ENCODE results near the gene OSBPL2. TPM values are rescaled to one million over a fixed set of nuclear protein-coding genes. Genes with fewer than 3 reads are reported as not detected.

Gene OSBPL2
- total and polyA plus RNA-seq, 2 experiments from 2014 or later: 22.2 to 27.9 TPM

DNA sequence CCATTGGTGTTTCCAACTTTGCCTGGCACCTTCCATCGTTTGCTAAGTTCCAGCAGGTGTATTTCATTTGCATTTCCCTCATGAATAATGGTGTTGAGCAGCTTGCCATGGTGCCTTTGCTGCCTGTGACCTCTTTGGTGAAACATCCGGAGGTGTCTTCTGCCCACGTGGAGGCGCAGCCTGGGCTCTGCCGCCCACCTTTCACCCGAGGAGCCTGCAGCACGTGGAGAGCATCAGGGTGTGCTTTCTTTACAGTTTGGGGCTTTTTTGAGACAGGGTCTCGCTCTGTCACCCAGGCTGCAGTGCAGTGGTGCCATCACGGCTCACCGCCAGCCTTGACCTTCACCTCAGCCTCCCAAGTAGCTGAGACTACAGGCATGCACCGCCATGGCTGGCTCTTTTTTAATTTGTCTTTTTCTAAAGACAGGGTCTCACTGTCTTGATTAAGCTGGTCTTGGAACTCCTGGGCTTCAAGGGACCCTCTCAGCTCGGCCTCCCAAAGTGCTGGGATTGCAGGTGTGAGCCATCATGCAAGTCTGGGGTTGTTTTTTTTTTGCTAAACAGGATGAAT is 61.4 kb downstream of the OSBPL2 start:
- Histone ChIP-seq H3K9me2 (ENCODE audit: insufficient read depth) (no peaks in the 10 kb centered on the region), H3K27ac (no peak overlapping the region), H3F3A (ENCODE audit: insufficient read depth) (no peaks in the 10 kb centered on the region), H2AFZ (no peak overlapping the region), H3K9me3 (ENCODE audit: low read depth) (no peaks in the 10 kb centered on the region), H3K27me3 (replicated peaks; ENCODE audit: insufficient read depth) (no peaks in the 10 kb centered on the region), H3K4me1 (ENCODE audit: insufficient read depth) (peaks cover 7% of the 10 kb centered on the region; the same call in 1 of the 2 replicates), H3K4me3 (no peak overlapping the region), H3K79me2 (ENCODE audit: insufficient read depth) (peaks cover 18% of the 10 kb centered on the region), H3K4me2 (ENCODE audit: unreplicated experiment) (no peak overlapping the region), H4K20me1 (ENCODE audit: insufficient read depth) (no peaks in the 10 kb centered on the region; the same call in 1 of the 2 replicates), H3K36me3 (ENCODE audit: low read depth) (0 out of 2 replicates have a peak, but pooled peaks cover 7% of the 10 kb centered on the region), H3K9ac (no peak overlapping the region)
- in situ Hi-C loops (cut with MboI): no loop called here
- TF ChIP-seq EZH2phosphoT487 (IDR thresholded peaks at IDR 0.05; ENCODE audit: insufficient read depth, low read depth): no peak
- no peak for TF ChIP-seq EZH2 (IDR thresholded peaks at IDR 0.05; ENCODE audit: insufficient read depth, poor library complexity, severe bottlenecking)
- no peak for DNase-seq
- WGBS, 2 experiments (ENCODE audit: low coverage in 1 of 2, low lambda C conversion rate in 2 of 2, missing lambda C conversion rate in 2 of 2): 68 to 76% methylated on average over 12 of the region's 12 CpGs

DNA sequence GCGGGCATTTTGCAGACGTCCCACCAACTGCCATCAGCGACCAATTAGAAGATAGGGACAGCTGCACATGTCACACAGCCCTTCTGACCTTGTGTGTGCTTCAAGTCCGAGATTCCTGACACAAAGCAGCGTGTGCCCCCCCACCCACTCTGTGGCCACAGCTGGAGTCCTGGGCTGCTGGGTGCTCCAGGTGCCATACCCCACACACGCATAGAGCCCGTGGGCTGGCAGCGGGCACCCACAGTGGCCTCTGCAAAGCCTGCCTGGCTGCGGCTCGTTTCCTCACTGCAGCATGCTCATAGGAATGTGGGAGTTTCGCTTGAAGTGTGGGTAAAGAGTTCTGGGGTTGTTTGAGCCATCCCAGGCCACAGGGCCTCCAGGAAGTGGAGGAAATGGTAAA is 62.0 kb downstream of the OSBPL2 start:
- TF ChIP-seq EZH2phosphoT487 (IDR thresholded peaks at IDR 0.05; ENCODE audit: insufficient read depth, low read depth) (no peak), EZH2 (IDR thresholded peaks at IDR 0.05; ENCODE audit: insufficient read depth, poor library complexity, severe bottlenecking) (no peak)
- Histone ChIP-seq H3K9me2 (ENCODE audit: insufficient read depth) (no peaks in the 10 kb centered on the region), H4K20me1 (ENCODE audit: insufficient read depth) (peaks cover 5% of the 10 kb centered on the region; the same call in 1 of the 2 replicates), H2AFZ (no peak overlapping the region), H3K36me3 (ENCODE audit: low read depth) (0 out of 2 replicates have a peak, but pooled peaks cover 5% of the 10 kb centered on the region), H3F3A (ENCODE audit: insufficient read depth) (no peaks in the 10 kb centered on the region), H3K79me2 (ENCODE audit: insufficient read depth) (peaks cover 24% of the 10 kb centered on the region), H3K4me3 (no peak overlapping the region), H3K9ac (no peak overlapping the region), H3K9me3 (ENCODE audit: low read depth) (no peaks in the 10 kb centered on the region), H3K27ac (no peak overlapping the region), H3K4me1 (ENCODE audit: insufficient read depth) (peaks cover 13% of the 10 kb centered on the region), H3K4me2 (ENCODE audit: unreplicated experiment) (no peak overlapping the region), H3K27me3 (replicated peaks; ENCODE audit: insufficient read depth) (no peaks in the 10 kb centered on the region)
- DNase-seq: no peak
- in situ Hi-C loops (cut with MboI): no loop called here
- 92 to 93% methylated on average over 11 of the region's 11 CpGs for WGBS, 2 experiments (ENCODE audit: low coverage in 1 of 2, low lambda C conversion rate in 2 of 2, missing lambda C conversion rate in 2 of 2)

DNA sequence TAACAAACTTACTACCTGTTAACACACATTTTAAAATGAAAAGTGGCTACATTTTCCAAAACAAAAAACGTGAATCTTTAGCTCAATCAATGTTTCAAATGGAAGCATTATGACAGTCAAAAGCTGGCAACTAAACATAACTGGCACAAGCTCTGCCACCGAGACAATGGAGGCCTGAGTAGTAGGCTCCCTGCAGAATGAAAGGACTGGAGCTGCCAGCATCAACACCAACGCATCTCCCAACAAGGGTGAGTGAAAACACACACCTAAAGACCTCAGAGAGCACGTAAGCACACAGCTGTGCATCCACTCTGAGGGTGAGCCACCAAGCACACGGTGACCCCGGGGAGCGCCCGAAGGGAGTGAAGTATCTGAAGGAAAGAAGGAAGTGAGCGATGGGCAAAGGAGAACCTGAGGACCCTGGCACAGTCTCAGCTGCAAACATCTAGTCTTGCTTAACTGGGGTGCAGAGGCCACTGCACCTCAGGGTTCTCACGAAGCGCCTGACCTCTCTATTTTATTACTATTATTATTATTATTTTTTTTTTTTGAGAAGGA is 62.9 kb downstream of the OSBPL2 start:
- Histone ChIP-seq H3F3A (ENCODE audit: insufficient read depth) (no peaks in the 10 kb centered on the region), H3K9ac (no peak overlapping the region), H2AFZ (no peak overlapping the region), H3K27me3 (replicated peaks; ENCODE audit: insufficient read depth) (no peaks in the 10 kb centered on the region), H4K20me1 (ENCODE audit: insufficient read depth) (peaks cover 6% of the 10 kb centered on the region; the same call in 1 of the 2 replicates), H3K4me1 (ENCODE audit: insufficient read depth) (peaks cover 14% of the 10 kb centered on the region), H3K4me3 (no peak overlapping the region), H3K27ac (no peak overlapping the region), H3K36me3 (ENCODE audit: low read depth) (no peaks in the 10 kb centered on the region), H3K4me2 (ENCODE audit: unreplicated experiment) (no peak overlapping the region), H3K79me2 (ENCODE audit: insufficient read depth) (peaks cover 32% of the 10 kb centered on the region), H3K9me2 (ENCODE audit: insufficient read depth) (no peaks in the 10 kb centered on the region), H3K9me3 (ENCODE audit: low read depth) (no peaks in the 10 kb centered on the region)
- WGBS, 2 experiments (ENCODE audit: low coverage in 1 of 2, low lambda C conversion rate in 2 of 2, missing lambda C conversion rate in 2 of 2): 73 to 78% methylated on average over 11 of the region's 11 CpGs
- in situ Hi-C loops (cut with MboI): no loop called here
- DNase-seq: no peak
- TF ChIP-seq EZH2phosphoT487 (IDR thresholded peaks at IDR 0.05; ENCODE audit: insufficient read depth, low read depth) (no peak), EZH2 (IDR thresholded peaks at IDR 0.05; ENCODE audit: insufficient read depth, poor library complexity, severe bottlenecking) (no peak)

DNA sequence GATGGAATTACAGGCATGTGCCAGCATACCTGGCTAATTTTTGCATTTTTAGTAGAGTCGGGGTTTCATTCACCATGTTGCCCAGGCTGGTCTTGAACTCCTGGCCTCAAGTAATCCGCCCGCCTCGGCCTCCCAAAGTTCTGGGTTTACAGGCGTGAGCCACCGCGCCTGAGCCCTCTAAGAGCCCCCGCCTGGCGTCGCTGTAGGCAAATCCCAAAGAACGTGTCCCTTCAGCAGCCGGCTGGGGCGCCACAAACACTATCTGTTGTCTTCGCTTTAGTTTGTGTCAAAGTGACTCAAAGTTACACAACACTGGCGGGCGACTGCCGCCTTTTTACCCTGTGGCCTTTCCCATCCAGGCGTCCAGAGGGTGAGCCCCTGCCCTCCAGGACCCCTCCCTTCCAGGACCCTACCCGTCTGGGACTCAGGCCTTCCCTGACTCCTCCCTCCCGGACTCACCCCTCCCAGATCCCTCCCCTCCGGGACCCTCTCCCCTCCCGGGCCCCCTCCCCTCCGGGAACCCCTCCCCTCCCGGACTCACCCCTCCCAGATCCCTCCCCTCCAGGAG is 63.5 kb downstream of the OSBPL2 start:
- H3K4me2 ChIP-seq (ENCODE audit: unreplicated experiment): peak overlapping the region; percentile 86
- H3K4me3 ChIP-seq: peak overlapping the region; percentile 76
- H3K27ac ChIP-seq: peak overlapping the region; percentile 89
- TF ChIP-seq EZH2 (IDR thresholded peaks at IDR 0.05; ENCODE audit: insufficient read depth, poor library complexity, severe bottlenecking) (no peak), EZH2phosphoT487 (IDR thresholded peaks at IDR 0.05; ENCODE audit: insufficient read depth, low read depth) (no peak)
- 0 to 1% methylated on average over 19 to 24 of the region's 24 CpGs for WGBS, 2 experiments (ENCODE audit: low coverage in 1 of 2, low lambda C conversion rate in 2 of 2, missing lambda C conversion rate in 2 of 2)
- DNase-seq: peak; percentile 99
- H2AFZ ChIP-seq: peak overlapping the region; percentile 71
- peaks cover 39% of the 10 kb centered on the region for H3K79me2 ChIP-seq (ENCODE audit: insufficient read depth)
- H3K4me1 ChIP-seq (ENCODE audit: insufficient read depth): peaks cover 14% of the 10 kb centered on the region
- no peaks in the 10 kb centered on the region; the same call in 1 of the 2 replicates for H3K36me3 ChIP-seq (ENCODE audit: low read depth)
- H3K9ac ChIP-seq: peak overlapping the region; percentile 87
- H3K27me3 ChIP-seq (replicated peaks; ENCODE audit: insufficient read depth): no peaks in the 10 kb centered on the region
- H4K20me1 ChIP-seq (ENCODE audit: insufficient read depth): peaks cover 6% of the 10 kb centered on the region; the same call in 1 of the 2 replicates
- H3K9me2 ChIP-seq (ENCODE audit: insufficient read depth): no peaks in the 10 kb centered on the region
- H3K9me3 ChIP-seq (ENCODE audit: low read depth): no peaks in the 10 kb centered on the region
- in situ Hi-C loops (cut with MboI): no loop called here
- H3F3A ChIP-seq (ENCODE audit: insufficient read depth): no peaks in the 10 kb centered on the region
